Measurements from ENCODE around the gene THSD4.
"Not testable (repeated sequence)": the region's sequence is repeated elsewhere in the genome, so short reads cannot be mapped to it uniquely, and the experiment has no call there.

Gene THSD4

GRCh38 chr15:71312731-71313460 is 197.6 kb downstream of the THSD4 start:
- Histone ChIP-seq H3K36me3 (no peaks in the 10 kb centered on the region), H3K27me3 (ENCODE audit: insufficient read depth, low read depth, severe bottlenecking) (no peaks in the 10 kb centered on the region), H3K9me3 (ENCODE audit: severe bottlenecking) (no peaks in the 10 kb centered on the region), H3K4me3 (ENCODE audit: low read depth, low read length) (no peak overlapping the region), H3K27ac (no peak overlapping the region)
- no peak for DNase-seq
- TF ChIP-seq CTCF (IDR thresholded peaks at IDR 0.05; ENCODE audit: low read depth, low read length) = no peak

GRCh38 chr15:71313806-71314205 is 198.5 kb downstream of the THSD4 start:
- Histone ChIP-seq H3K9me3 (ENCODE audit: severe bottlenecking) (no peaks in the 10 kb centered on the region), H3K27me3 (ENCODE audit: insufficient read depth, low read depth, severe bottlenecking) (no peaks in the 10 kb centered on the region), H3K36me3 (no peaks in the 10 kb centered on the region), H3K27ac (no peak overlapping the region), H3K4me3 (ENCODE audit: low read depth, low read length) (no peak overlapping the region)
- TF ChIP-seq CTCF (IDR thresholded peaks at IDR 0.05; ENCODE audit: low read depth, low read length) = no peak
- DNase-seq = no peak

GRCh38 chr15:71314956-71315537 is 199.8 kb downstream of the THSD4 start:
- H3K4me3 ChIP-seq (ENCODE audit: low read depth, low read length) = no peak overlapping the region
- H3K9me3 ChIP-seq (ENCODE audit: severe bottlenecking) = no peaks in the 10 kb centered on the region
- TF ChIP-seq CTCF (IDR thresholded peaks at IDR 0.05; ENCODE audit: low read depth, low read length) = no peak
- no peak for DNase-seq
- H3K36me3 ChIP-seq = no peaks in the 10 kb centered on the region
- H3K27me3 ChIP-seq (ENCODE audit: insufficient read depth, low read depth, severe bottlenecking) = no peaks in the 10 kb centered on the region
- H3K27ac ChIP-seq = no peak overlapping the region

GRCh38 chr15:71316911-71317310 is 201.6 kb downstream of the THSD4 start:
- Histone ChIP-seq H3K27me3 (ENCODE audit: insufficient read depth, low read depth, severe bottlenecking) (no peaks in the 10 kb centered on the region), H3K36me3 (no peaks in the 10 kb centered on the region), H3K9me3 (ENCODE audit: severe bottlenecking) (no peaks in the 10 kb centered on the region), H3K27ac (no peak overlapping the region), H3K4me3 (ENCODE audit: low read depth, low read length) (no peak overlapping the region)
- no peak for DNase-seq
- no peak for TF ChIP-seq CTCF (IDR thresholded peaks at IDR 0.05; ENCODE audit: low read depth, low read length)

- H3K9me3 ChIP-seq (ENCODE audit: severe bottlenecking); H3K4me3 ChIP-seq (ENCODE audit: low read depth, low read length); H3K36me3 ChIP-seq; H3K27me3 ChIP-seq (ENCODE audit: insufficient read depth, low read depth, severe bottlenecking); DNase-seq; H3K27ac ChIP-seq: not testable (repeated sequence)
Observed at GRCh38 chr15:71319424-71319823, 204.2 kb downstream of the THSD4 start.

- H3K27me3 ChIP-seq (ENCODE audit: insufficient read depth, low read depth, severe bottlenecking) = no peaks in the 10 kb centered on the region
- no peak for DNase-seq
- H3K27ac ChIP-seq = no peak overlapping the region
- no peak for TF ChIP-seq CTCF (IDR thresholded peaks at IDR 0.05; ENCODE audit: low read depth, low read length)
- no peaks in the 10 kb centered on the region for H3K36me3 ChIP-seq
- no peak overlapping the region for H3K4me3 ChIP-seq (ENCODE audit: low read depth, low read length)
- no peaks in the 10 kb centered on the region for H3K9me3 ChIP-seq (ENCODE audit: severe bottlenecking)
Observed at GRCh38 chr15:71319935-71320334, 204.7 kb downstream of the THSD4 start.
